HAP-1 (cell line): ENCODE results near the gene EI24.
A peak's percentile ranks its signal among the peaks of the same experiment; 100 is the strongest.
"Not testable (repeated sequence)": the region's sequence is repeated elsewhere in the genome, so short reads cannot be mapped to it uniquely, and the experiment has no call there.

Experiments
- DNase-seq, 2 experiments: peaks; one replicate each; pipeline ENCODE4 v3.0.0-alpha.2; 2016 to 2020; ENCODE audit warnings: low spot score in 2 of 2
- H3K27me3 ChIP-seq: fragments of 250-450 bp; sonication (Bioruptor Pico); 2 replicates; pipeline ENCODE4 v1.5.1; 2020; ENCODE audit warnings: low read depth, mild to moderate bottlenecking, moderate library complexity
- H3K36me3 ChIP-seq: fragments of 250-450 bp; sonication (Bioruptor Pico); replicated peaks from 2 replicates; pipeline ENCODE4 v1.5.1; 2020; ENCODE audit warnings: mild to moderate bottlenecking
- H3K4me1 ChIP-seq: fragments of 250-450 bp; sonication (Bioruptor Pico); 2 replicates; pipeline ENCODE4 v1.5.1; 2020; ENCODE audit warnings: mild to moderate bottlenecking
- H3K4me3 ChIP-seq: fragments of 250-450 bp; sonication (Bioruptor Pico); 2 replicates; pipeline ENCODE4 v1.5.1; 2020; ENCODE audit warnings: mild to moderate bottlenecking, moderate library complexity
- H3K9me3 ChIP-seq: fragments of 250-450 bp; sonication (Bioruptor Pico); 2 replicates; pipeline ENCODE4 v1.5.1; 2020; ENCODE audit warnings: mild to moderate bottlenecking, moderate library complexity
- in situ Hi-C: fragments of 300-500 bp; cut with MboI; formaldehyde crosslinking; loops from 3 replicates; pipeline ENCODE4 v1.14.3; 2020; ENCODE audit warnings: low sequenced_read_pairs, inconsistent platforms, mixed read lengths

The EI24 gene

GRCh38 chr11:125568970-125569914, at the start of gene EI24:
EI24 (plus strand) TSS chr11:125569477; CDS start chr11:125572528, 3,051 bp downstream.
- Histone ChIP-seq H3K4me3 (peak within 1 kb of the TSS; percentile 87), H3K27me3 (no peaks in the 10 kb centered on the region), H3K9me3 (no peaks in the 10 kb centered on the region), H3K36me3 (peaks cover 20% of the 10 kb centered on the region), H3K4me1 (peaks cover 12% of the 10 kb centered on the region)
- DNase-seq: peak; percentile 92 to 96
- in situ Hi-C loops: no loop called here

GRCh38 chr11:125519860-125520834, 49.1 kb upstream of the EI24 start:
- no peak for DNase-seq
- Histone ChIP-seq H3K27me3 (no peaks in the 10 kb centered on the region), H3K36me3 (no peaks in the 10 kb centered on the region), H3K9me3 (peaks cover 4% of the 10 kb centered on the region), H3K4me3 (no peak overlapping the region), H3K4me1 (peaks cover 22% of the 10 kb centered on the region)
- in situ Hi-C loops: no loop called here

GRCh38 chr11:125525303-125525702, 44.0 kb upstream of the EI24 start:
- no peak for DNase-seq
- in situ Hi-C loops: no loop called here
- H3K4me1 ChIP-seq: peaks cover 8% of the 10 kb centered on the region

GRCh38 chr11:125532668-125533067, 36.6 kb upstream of the EI24 start:
- no peak for DNase-seq
- no peaks in the 10 kb centered on the region for H3K4me1 ChIP-seq
- H3K4me3 ChIP-seq: no peak overlapping the region
- peaks cover 3% of the 10 kb centered on the region for H3K27me3 ChIP-seq
- in situ Hi-C loops: no loop called here
- no peaks in the 10 kb centered on the region; the same call in 1 of the 2 replicates for H3K9me3 ChIP-seq
- H3K36me3 ChIP-seq: no peaks in the 10 kb centered on the region

More at GRCh38 chr11:125525303-125525702, 44.0 kb upstream of the EI24 start:
- Histone ChIP-seq H3K9me3 (peaks cover under 1% of the 10 kb centered on the region), H3K27me3 (no peaks in the 10 kb centered on the region), H3K4me3 (no peak overlapping the region), H3K36me3 (no peaks in the 10 kb centered on the region)

- Histone ChIP-seq H3K4me1 (no peaks in the 10 kb centered on the region), H3K4me3 (no peak overlapping the region), H3K9me3 (no peaks in the 10 kb centered on the region; the same call in 1 of the 2 replicates), H3K27me3 (peaks cover 3% of the 10 kb centered on the region), H3K36me3 (no peaks in the 10 kb centered on the region)
- in situ Hi-C loops: no loop called here
- DNase-seq: no peak
Measured at GRCh38 chr11:125535585-125535984, 33.7 kb upstream of the EI24 start.

- H3K9me3 ChIP-seq, H3K4me3 ChIP-seq, H3K4me1 ChIP-seq, H3K36me3 ChIP-seq, H3K27me3 ChIP-seq, in situ Hi-C loops: not testable (repeated sequence)
- peak in 1 of 2 experiments; percentile 57 for DNase-seq
Measured at GRCh38 chr11:125536834-125537233, 32.4 kb upstream of the EI24 start.

- Histone ChIP-seq H3K4me3 (no peak overlapping the region), H3K27me3 (no peaks in the 10 kb centered on the region), H3K9me3 (peaks cover 16% of the 10 kb centered on the region), H3K4me1 (no peaks in the 10 kb centered on the region), H3K36me3 (no peaks in the 10 kb centered on the region)
- no peak for DNase-seq
- in situ Hi-C loops: no loop called here
Measured at GRCh38 chr11:125542709-125543108, 26.6 kb upstream of the EI24 start.

- DNase-seq: no peak
- no peaks in the 10 kb centered on the region for H3K9me3 ChIP-seq
- H3K36me3 ChIP-seq: no peaks in the 10 kb centered on the region
- H3K4me3 ChIP-seq: no peak overlapping the region
- H3K4me1 ChIP-seq: peaks cover 11% of the 10 kb centered on the region
- in situ Hi-C loops: no loop called here
- no peaks in the 10 kb centered on the region for H3K27me3 ChIP-seq
Measured at GRCh38 chr11:125550780-125551179, 18.5 kb upstream of the EI24 start.

GRCh38 chr11:125551835-125552342, 17.4 kb upstream of the EI24 start:
- Histone ChIP-seq H3K4me3 (no peak overlapping the region), H3K9me3 (no peaks in the 10 kb centered on the region), H3K4me1 (peaks cover 11% of the 10 kb centered on the region), H3K36me3 (no peaks in the 10 kb centered on the region), H3K27me3 (no peaks in the 10 kb centered on the region)
- in situ Hi-C loops: no loop called here
- DNase-seq: no peak

GRCh38 chr11:125552927-125553326, 16.4 kb upstream of the EI24 start:
- H3K9me3 ChIP-seq: no peaks in the 10 kb centered on the region
- H3K4me1 ChIP-seq: peaks cover 11% of the 10 kb centered on the region
- H3K27me3 ChIP-seq: no peaks in the 10 kb centered on the region
- no peak overlapping the region for H3K4me3 ChIP-seq
- in situ Hi-C loops: no loop called here
- no peaks in the 10 kb centered on the region for H3K36me3 ChIP-seq
- no peak for DNase-seq

GRCh38 chr11:125553357-125553756, 15.9 kb upstream of the EI24 start:
- Histone ChIP-seq H3K4me3 (no peak overlapping the region), H3K4me1 (peaks cover 11% of the 10 kb centered on the region), H3K36me3 (no peaks in the 10 kb centered on the region), H3K27me3 (no peaks in the 10 kb centered on the region), H3K9me3 (no peaks in the 10 kb centered on the region)
- DNase-seq: no peak
- in situ Hi-C loops: no loop called here

- no peaks in the 10 kb centered on the region for H3K36me3 ChIP-seq
- no peak overlapping the region for H3K4me3 ChIP-seq
- DNase-seq: no peak
- H3K27me3 ChIP-seq: no peaks in the 10 kb centered on the region
- in situ Hi-C loops: no loop called here
- H3K9me3 ChIP-seq: no peaks in the 10 kb centered on the region
- peaks cover 9% of the 10 kb centered on the region for H3K4me1 ChIP-seq
Measured at GRCh38 chr11:125554038-125554437, 15.2 kb upstream of the EI24 start.

GRCh38 chr11:125559888-125560287, 9.4 kb upstream of the EI24 start:
- no peaks in the 10 kb centered on the region for H3K4me1 ChIP-seq
- in situ Hi-C loops: no loop called here

More at GRCh38 chr11:125559888-125560287, 9.4 kb upstream of the EI24 start:
- H3K27me3 ChIP-seq: no peaks in the 10 kb centered on the region
- DNase-seq: no peak
- H3K36me3 ChIP-seq: no peaks in the 10 kb centered on the region
- no peaks in the 10 kb centered on the region for H3K9me3 ChIP-seq
- H3K4me3 ChIP-seq: no peak overlapping the region
